GM18517 (cell line): ENCODE data around the gene ZNF227.
"Not testable (repeated sequence)": the region's sequence is repeated elsewhere in the genome, so short reads cannot be mapped to it uniquely, and the experiment has no call there.

ENCODE experiments used
- ATAC-seq: cut with Tn5 transposase; IDR thresholded peaks from one replicate; pipeline ENCODE4 v1.9.1; 2021; ENCODE audit warnings: mild to moderate bottlenecking, moderate library complexity; ENCODE audit not compliant: unreplicated experiment

ZNF227 gene

DNA sequence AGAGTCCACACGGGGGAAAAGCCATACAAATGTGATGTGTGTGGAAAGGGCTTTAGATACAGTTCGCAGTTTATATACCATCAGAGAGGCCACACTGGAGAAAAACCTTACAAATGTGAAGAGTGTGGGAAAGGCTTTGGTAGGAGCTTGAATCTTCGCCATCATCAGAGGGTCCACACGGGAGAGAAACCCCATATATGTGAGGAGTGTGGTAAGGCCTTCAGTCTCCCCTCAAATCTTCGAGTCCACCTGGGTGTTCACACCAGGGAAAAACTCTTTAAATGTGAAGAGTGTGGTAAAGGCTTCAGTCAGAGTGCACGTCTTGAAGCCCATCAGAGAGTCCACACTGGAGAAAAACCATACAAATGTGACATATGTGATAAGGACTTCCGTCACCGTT, 24.1 kb downstream of the ZNF227 start:
- no peak for ATAC-seq

DNA sequence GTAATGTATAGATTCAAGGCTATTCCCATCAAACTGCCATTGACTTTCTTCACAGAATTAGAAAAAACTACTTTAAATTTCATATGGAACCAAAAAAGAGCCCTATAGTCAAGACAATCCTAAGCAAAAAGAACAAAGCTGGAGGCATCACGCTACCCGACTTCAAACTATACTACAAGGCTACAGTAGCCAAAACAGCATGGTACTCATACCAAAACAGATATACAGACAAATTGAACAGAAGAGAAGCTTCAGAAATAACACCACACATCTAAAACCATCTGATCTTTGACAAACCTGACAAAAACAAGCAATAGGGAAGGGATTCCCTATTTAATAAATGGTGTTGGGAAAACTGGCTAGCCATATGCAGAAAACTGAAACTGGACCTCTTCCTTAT, 40.0 kb downstream of the ZNF227 start:
- ATAC-seq: not testable (repeated sequence)

DNA sequence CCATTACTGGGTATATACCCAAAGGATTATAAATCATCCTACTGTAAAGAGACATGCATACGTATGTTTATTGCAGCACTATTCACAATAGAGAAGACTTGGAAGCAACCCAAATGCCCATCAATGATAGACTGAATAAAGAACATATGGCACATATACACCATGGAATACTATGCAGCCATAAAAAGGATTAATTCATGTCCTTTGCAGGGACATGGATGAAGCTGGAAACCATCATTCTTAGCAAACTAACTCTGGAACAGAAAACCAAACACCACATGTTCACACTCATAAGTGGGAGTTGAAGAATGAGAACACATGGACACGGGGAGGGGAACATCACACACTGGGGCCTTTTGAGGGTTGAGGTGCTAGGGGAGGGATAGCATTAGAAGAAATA, 41.1 kb downstream of the ZNF227 start:
- not testable (repeated sequence) for ATAC-seq

DNA sequence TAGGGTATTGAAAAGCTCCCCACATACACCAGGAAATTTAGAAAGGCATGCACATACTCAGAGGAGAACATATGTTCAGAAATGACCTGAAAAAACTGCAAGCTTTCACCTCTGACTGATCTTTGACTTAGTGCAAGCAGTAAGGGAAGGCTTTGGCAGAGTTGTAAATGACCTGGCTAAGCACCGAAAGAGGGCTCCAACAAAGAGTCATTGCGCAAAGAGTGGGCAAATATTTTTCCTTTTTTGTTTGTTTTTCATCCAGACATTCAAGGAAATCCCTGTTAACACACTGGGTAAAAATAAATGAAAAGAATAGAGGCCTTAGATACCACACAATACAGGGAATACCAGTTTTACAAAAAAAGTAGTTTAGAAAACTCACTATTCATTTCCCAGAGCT, 42.2 kb downstream of the ZNF227 start:
- no peak for ATAC-seq

DNA sequence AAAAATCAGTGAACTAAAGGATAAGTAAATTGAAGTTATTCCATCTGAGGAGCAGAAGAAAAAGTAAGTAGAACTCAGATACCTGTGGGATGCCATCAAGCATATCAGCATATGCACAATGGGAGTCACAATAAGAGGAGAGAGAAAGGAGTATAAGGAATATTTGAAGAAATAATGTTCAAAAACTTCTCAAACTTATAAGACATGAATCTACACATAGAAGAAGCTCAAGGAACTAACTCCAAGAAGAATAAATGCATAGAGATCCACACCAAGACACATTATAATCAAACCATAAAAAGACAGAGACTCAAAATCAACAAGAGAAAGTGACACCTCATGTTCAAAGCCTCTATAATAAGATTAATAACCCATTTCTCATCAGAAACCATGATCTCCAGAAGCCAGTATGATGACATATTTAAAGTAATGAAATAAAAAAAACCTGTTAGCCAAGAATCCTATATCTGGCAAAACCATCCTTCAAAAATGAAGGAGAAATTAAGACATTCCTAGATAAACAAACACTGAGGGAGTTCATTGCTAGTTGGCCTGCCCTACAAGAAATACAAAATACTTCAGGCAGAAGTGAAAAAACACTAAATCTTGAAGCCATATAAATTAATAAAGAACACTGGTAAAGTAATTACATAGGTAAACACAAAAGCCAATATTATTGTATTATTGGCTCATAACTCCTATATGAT, 43.5 kb downstream of the ZNF227 start:
- ATAC-seq: no peak

DNA sequence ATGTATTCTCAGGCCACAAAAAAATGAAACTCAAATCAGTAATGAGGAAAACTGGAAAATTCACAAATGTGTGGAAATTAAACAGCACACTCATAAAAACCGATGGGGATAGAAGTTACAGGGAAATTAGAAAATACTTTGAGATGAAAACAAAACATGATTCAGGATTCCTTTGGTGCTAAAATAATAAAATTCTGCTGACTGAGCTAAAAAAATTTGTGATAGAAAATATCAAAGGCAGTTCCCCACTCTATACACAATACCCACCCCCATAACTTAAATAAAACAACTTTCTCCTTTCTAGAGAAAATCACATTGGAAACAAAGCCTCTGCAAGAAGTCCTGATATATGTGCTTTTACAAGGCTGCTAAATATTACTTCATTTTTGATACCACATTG, 45.8 kb downstream of the ZNF227 start:
- no peak for ATAC-seq

DNA sequence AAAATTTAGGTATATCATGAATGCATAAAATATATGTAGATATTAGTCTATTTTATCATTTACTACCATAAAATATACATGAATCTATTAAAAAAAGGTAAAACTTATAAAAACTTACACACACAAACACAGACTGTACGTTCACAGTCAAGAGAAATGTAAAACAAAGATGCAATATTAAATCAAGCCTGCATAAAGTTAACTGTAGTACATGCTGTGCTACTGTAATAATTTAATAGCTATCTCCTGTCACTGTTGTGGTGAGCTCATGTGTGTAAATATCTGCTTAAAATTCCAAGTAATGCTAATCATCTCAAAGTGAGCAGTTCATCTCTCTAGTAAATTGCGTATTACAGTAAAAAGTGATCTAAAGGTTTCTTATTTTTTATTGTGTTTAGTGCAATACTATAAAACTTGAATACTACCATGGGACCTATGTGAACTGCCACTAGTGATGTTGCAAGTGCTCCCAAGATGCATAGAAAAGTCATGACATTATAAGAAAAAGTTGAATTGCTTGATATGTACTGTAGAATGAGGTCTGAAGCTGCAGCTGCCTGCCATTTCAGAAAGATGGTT, 46.6 kb downstream of the ZNF227 start:
- no peak for ATAC-seq

DNA sequence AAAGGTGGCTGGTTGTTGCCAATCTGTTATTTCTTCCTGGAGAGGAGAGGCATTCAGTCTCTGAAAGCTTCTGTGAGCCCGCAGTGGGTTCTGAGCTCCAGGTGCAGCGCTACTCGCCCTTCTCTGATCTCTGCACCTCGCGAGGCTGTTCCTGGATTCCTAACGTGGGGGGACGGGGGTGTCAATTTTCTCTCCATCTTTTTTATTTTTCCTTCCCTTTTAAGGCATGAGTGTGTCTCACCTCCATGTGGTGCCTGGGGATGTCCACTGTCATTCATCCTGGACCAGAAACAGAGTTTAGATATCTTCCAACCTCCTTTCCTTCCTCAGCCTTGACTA, 48.0 kb downstream of the ZNF227 start:
- no peak for ATAC-seq

DNA sequence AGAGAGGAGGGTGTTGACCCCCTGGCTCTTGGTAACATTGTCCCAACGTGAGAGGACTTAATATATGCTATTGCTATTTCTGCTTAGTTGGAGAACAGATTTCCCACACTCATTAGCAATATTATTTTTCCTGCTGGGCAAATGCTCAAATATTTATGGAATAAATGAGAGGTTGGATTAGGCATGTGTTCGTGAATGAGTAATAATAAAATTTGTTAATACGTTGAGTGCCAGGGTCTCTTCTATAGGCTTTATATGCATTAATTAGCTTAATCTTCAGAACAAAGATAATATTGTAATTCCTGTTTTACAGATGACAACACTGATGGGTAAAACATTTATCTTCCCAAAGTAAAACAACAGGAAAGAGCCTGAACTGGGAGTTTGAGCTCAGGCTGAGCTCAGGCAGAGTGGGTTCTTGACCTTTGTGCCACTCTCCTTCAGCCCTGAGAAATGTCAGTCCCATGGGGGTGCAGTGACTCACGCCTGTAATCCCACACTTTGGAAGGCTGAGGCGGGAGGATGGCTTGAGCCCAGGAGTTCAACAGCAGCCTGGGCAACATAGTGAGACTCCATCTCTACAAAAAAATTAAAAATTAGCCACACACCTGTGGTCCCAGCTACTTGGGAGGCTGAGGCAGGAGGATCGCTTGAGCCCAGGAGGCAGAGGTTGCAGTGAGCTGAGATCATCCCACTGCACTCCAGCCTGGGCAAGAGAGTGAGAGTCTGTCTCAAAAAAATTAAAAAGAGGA, 48.5 kb downstream of the ZNF227 start:
- no peak for ATAC-seq

DNA sequence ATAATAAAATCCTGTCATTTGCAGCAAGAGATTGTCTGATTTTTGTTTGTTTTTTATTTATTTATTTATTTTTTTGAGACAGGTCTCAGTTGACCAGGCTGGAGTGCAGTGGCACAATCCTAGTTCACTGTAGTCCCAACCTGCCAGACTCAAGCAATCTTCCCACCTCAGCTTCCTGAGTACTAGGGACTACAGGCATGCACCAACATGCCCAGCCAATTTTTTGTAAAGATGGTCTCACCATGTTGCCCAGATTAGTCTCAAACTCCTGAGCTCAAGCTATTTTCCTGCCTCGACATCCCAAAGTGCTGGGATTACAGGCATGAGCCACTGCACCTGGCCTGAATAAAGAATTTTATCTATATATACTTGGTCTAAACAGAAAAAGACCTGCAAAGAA, 65.0 kb downstream of the ZNF227 start:
- no peak for ATAC-seq

DNA sequence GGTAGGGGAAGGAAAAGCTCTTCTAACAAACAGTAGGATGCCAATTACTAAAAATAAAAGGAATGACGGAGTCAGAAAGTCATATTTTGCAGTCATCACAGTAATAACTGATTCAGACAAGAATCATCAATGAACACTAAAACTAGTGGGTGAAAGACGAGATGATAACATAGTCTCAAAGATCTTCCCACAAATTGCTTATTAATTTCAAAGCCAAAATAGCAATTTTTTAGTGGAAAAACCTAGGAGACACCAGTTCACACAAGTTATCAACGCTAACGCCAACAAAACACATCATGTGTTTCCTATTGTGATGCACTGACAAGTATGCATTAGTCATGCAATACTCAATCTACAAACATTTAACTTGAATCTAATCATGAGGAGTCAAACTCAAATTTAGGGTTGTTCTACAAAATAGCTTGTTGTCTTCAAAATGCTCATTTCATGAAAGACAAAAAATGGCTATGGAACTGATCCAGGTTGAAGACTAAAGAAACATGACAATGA, 65.9 kb downstream of the ZNF227 start:
- no peak for ATAC-seq

DNA sequence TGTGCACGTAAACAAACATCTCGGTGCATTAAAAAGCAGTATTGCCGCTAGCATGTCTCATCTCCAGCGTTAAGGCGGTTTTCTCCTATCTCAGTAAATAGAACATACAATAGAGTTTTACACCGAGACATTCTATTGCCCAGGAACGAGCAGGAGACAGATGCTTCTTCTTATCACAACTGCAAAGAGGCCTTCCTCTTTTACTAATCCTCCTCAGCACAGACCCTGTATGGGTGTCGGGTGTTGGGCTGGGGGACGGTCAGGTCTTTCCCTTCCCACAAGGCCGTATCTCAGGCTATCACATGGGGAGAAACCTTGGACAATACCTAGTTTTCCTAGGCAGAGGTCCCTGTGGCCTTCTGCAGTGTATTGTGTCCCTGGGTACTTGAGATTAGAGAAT, 68.6 kb downstream of the ZNF227 start:
- no peak for ATAC-seq

DNA sequence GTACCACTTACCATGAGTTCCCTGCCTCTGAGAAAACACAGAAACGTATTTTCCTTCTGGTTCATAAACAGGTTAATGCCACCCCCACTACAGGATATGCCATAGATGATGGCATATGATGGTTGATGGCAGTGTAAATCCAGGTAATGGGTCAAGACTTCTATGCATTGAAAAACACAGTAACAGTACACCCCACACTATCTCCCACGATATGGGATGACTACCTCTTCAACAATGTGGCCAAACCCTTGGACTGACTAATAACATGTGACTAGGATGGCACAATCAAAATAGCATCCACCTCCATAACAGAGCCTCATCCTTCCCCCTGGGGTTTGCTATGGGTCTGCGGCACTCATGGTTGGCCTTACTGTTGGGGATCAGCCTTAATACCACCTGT, 70.5 kb downstream of the ZNF227 start:
- no peak for ATAC-seq

DNA sequence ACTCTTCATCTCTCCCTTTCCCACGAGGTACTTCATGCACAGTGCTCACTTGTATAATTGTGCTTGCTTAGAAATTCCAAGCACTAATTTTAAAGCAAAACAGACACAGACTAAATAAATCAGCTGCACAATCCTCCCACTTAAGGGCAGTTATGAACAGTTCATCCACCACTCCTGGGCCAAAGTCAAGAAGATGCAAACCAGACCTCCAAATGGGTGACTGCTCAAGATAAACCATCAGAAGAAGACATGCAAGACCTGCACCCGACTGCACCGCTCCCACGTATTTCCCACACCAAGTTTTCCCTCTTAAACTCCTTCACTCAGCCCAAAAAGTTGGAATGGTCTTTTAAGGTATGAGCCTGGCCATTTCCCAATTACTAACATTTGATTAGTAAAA, 72.6 kb downstream of the ZNF227 start:
- no peak for ATAC-seq
